T1000 (cell line): Measurements from ENCODE around the gene XRCC4.
"Not testable (repeated sequence)": the region's sequence is repeated elsewhere in the genome, so short reads cannot be mapped to it uniquely, and the experiment has no call there.

Experiments used
- DNase-seq: peaks from one replicate; lab custom pipeline; 2025; ENCODE audit warnings: mixed read lengths; lab: John Stamatoyannopoulos, UW

The XRCC4 gene

GRCh38 chr5:83076742-83077661 lies at the start of gene XRCC4, which contains the start of gene TMEM167A:
TSS of gene XRCC4 (plus strand) at chr5:83077547. CDS start at chr5:83104920, 27,373 bp downstream.
TSS of gene TMEM167A (minus strand) at chr5:83077394. CDS start at chr5:83077323, 71 bp downstream.
- DNase-seq, result peak; percentile 91

DNA sequence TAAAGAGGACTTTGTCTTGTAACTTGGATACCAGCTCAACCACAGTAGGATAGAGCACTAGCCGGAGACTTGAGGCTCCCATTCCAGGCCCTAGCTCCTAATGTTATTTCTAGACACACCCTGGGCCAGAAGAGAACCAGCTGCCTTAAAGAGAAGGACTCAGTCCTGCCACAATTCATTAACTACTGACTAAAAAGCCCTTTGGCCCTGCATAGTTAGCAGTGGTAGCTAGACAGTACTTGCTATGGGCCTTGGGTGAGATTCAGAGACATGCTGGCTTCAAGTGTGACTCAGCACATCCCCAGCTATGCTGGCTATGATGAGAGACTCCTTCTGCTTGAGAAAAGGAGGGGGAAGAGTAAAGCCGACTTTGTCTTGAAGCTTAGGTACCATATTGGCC lies 47.4 kb upstream of the XRCC4 start:
- no peak for DNase-seq

DNA sequence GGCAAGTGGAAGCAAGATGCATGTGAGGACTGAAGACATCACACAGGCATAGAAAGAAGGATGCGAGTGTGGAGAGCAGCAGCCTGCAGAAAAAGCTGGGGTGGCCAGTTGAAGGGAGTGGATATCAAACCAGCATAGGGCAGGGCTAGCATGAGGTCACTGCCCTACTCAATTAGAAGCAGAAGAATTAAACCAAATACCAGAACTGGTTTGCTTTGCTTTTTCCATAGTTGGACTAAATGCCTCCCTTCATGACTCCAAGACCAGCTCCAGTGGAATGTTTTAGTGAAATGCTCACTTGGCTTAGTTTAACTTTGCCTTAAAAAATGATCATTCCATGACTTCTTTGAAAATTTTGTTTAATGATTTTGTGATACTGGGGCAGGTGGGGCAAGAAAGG lies 46.0 kb upstream of the XRCC4 start:
- DNase-seq, result no peak

- DNase-seq, result no peak
Observed at GRCh38 chr5:83034036-83034435, 43.3 kb upstream of the XRCC4 start.

- no peak for DNase-seq
Observed at GRCh38 chr5:83034528-83035207, 42.7 kb upstream of the XRCC4 start.

DNA sequence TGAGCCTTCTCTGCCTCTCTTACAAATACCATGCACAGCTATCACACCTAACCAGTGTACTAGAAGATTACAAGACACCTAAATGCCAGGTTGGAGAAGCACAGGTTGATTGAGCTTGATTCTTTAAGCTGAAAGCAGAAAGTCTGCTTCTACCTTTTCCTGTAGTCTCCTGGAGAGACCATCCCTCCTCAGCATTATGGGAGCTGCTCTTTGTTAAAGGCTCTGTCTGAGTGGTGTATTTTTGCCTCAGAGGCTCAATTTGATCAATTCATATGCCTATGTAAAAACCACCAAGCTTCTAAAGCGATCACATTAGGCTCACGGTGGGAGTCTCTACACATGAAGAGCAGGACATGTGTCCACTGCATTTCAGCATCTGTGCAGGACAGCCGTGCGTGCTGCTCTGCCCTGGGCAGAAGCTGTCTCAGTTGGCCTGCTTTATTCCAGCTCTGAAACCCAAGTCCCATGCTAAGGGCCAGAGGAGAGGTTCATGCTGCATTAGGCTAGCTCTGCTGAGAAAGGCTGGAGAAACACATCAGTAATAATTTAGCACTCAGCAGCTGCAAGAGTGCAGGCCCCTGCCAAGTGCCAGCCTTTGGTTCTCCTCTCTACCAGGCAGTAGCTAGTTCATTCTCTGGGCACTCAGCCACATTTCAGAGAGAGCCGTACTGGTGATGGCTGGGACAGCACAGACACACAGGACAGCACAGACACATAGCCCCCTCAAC lies 41.8 kb upstream of the XRCC4 start:
- DNase-seq, result no peak

DNA sequence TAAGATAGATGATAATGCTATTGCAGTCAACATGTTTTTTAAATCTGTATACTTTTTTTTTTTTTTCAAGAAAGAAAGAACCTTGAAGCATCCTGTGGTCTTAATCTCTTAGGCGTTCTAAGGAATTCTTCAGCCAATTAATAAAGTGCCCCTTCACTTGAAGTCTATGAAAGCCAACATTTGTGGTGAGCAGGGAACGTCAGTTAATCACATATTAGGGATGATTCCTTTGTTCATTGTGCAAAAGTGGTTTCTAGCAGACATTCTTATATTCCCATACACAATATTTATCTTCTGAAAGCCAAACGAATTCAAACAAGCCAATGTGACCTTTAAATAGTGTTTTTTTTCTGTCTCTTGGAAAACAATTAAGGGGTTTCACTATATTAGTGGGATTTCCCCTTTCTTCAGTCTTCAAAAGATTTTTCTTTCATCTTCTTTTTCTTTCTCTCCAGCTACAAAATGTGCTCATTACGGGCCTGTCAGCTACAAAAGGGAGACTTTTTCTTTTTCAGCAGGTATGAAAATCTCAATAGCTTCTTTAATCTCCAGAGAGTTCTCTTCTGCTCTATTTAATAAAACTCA lies 40.3 kb upstream of the XRCC4 start:
- no peak for DNase-seq

DNA sequence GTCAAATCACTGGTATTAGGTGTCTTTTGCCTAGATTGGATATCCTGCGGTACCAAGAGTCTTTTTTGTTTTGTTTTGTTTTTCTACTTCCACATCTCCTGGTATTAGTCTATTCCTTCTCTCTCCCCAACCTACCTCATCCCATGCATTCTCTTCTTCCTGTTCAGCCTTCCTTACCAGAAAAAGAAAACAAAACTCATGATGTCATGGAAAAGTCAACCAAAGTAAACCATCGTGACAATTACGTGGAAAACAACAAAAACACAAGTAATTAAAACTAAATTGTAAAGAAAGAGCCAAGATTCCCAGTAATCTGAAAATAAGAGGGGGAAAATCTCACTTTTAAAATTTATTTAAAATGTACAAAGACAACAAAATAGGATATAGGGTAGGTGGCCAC lies 38.4 kb upstream of the XRCC4 start:
- no peak for DNase-seq

DNA sequence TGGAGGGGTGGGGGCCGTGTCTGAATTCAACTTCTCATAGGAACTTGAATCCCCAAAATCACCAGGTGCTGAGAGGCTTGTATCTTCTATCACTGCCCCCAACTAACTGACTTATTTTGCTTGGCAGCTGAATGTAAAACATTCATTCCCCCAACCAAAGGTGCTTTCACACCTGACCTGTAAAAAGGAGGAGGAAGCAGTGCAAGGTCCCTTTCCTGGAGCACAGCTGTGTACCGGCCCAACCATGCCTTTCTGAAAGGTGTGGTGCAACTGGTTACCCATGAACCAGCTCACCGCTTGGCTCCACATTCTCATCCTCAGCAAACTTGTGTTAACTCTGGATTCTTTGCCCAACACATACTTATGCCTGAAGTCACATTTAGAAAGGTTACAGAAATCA lies 34.8 kb upstream of the XRCC4 start:
- no peak for DNase-seq

DNA sequence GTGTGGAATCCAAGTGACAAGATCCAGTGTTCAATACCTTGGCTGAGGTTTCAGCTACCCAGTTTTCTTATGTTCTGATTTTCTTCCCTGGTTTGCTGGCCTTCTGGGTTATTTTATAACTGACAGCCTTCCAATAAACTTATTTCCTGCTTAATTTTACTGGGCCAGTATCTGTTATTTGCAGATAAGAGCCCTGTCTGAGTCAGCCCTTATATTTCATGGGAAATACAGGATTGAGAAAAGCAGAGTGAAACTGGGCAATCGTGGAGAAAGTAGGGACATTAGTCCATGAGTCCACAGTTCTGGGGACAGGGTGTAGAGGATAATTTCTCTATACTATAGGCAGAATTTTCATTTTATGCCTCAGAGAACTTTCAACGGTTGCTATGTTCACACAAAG lies 32.4 kb upstream of the XRCC4 start:
- DNase-seq, result no peak

DNA sequence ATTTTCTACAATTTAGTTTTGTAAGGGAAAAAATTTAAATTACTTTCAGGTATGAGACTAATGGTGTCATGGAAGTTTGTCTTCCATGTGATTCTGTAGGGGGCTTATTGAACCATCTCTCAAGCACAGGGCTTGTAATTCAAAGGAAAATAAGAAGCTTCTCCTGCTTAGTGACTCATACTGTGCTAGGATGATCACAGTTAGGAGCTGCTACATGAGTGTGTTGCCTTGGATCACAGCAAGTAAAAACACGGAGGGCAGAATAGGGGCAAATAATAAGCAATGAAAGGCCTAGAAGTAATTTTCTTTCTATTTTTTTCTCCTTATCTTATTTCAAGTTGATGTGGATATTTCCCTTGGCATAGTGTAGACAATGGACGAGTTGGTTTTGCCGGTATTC lies 29.1 kb upstream of the XRCC4 start:
- DNase-seq, result no peak

- no peak for DNase-seq
Observed at GRCh38 chr5:83048811-83049210, 28.5 kb upstream of the XRCC4 start.

GRCh38 chr5:83049370-83049885 lies 27.9 kb upstream of the XRCC4 start:
- DNase-seq, result no peak

- no peak for DNase-seq
Observed at GRCh38 chr5:83050723-83051340, 26.5 kb upstream of the XRCC4 start.

DNA sequence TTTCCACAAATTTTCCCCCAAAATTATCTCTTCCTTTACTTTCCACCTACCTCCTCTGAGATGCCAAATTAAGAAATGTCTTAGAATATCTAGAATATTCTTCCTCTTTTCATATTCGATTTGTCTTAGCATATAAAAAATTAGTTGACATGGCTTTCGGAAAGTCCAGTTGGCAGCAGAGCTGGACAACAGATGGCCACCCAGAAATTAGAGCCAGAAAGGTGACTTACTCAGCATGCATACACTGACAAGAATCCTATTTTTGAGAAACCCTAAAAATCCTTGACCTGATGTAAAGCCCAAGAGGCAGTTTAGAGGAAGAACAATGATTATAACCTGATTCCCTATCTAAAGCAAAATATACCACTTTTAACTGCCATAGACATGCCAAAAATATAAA lies 22.2 kb upstream of the XRCC4 start:
- no peak for DNase-seq

GRCh38 chr5:83058726-83059125 lies 18.6 kb upstream of the XRCC4 start:
- DNase-seq, result no peak

GRCh38 chr5:83059341-83059740 lies 18.0 kb upstream of the XRCC4 start:
- no peak for DNase-seq

DNA sequence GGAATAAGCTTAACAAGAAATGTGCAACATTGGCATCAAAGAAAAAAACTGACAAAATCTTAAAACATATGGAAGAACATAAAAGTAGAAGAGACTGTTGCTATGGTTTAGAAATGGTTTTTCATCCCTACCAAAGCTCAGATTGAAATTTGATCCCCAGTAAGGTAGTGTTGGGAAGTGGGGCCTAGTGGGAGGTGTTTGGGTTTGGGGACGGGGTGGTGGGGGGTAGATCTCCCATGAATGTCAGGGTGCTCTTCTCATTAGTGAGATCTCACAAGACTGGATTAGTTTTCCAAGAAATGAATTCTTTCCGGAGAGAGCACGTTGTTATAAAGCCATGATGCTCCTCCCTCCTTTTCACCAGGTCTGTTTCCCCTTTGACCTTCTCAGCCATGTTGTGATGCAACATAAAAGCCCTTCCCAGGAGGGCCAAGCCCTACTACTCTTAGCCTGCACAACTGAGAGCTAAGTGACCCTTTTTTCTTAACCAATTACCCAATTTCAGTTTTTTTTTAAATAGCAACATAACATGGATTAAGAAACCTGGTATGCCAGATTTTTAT lies 10.7 kb upstream of the XRCC4 start:
- DNase-seq, result no peak

GRCh38 chr5:83067377-83067776 lies 10.0 kb upstream of the XRCC4 start:
- not testable (repeated sequence) for DNase-seq

DNA sequence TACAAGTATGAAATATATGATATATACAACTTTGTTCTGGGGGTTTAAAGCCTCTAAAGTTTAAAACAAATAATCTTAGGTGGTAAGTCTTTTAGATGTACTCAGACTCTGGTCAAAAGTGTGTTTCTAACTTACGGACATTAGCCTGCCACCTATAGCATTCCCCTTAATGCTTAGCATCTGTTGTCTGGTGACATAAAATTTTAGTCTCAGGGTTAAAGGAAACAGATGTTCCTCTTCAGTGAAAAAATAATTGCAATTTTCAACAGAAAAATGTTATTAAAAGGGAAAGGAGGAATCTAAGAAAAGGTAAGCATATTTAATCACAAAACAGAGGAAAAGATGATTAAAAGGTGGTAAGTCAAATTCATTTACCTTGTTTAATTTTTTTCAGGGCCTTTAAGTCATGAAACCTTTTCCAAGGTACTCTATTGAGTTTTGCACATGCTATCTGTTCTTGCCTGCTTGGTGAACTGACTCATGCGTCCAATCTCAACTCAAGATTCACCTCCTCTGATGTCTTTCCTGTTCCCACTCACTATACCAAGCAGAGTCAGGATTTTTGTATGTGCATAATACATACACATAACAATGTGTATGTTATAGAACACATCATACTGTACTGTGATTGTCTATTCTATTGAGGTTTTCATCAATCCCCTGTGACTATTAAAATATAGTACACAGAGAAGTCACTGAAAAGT lies 8.1 kb upstream of the XRCC4 start:
- DNase-seq, result no peak
